Endothelial cell of umbilical vein (primary cell): ENCODE results near the gene FPGS. TPM values are rescaled to one million over a fixed set of nuclear protein-coding genes. Genes with fewer than 3 reads are reported as not detected.

Experiments
- BruUV-seq: library from RNA; stranded (reverse); fragments of 400-500 nt; replicated peaks from 2 replicates; lab custom pipeline; 2021; lab: Mats Ljungman, UMichigan
- CTCF ChIA-PET: fragments of 300-600, 350-600 bp; sonication (Branson Sonifier 250); formaldehyde crosslinking; loops from one replicate; lab custom pipeline; 2021; ENCODE audit warnings: antibody characterized with exemption, inconsistent platforms; lab: Charles Lee
- POLR2A ChIA-PET: fragments of 300-600, 350-600 bp; sonication (Branson Sonifier 250); formaldehyde crosslinking; loops from one replicate; lab custom pipeline; 2021; ENCODE audit warnings: antibody characterized with exemption, inconsistent platforms; lab: Charles Lee
- DNase-seq: peaks from one replicate; pipeline ENCODE4 v3.0.0-alpha.2; 2011; ENCODE audit warnings: low read depth, low spot score
- FAIRE-seq: peaks from 2 replicates; lab custom pipeline; 2011; peaks lifted over from hg19 to GRCh38; lab: Jason Lieb, UNC
- H2AFZ ChIP-seq: 2 replicates; pipeline ENCODE4 v1.6.0; 2012; ENCODE audit warnings: low read depth, low read length, control low read depth, inconsistent platforms
- H3K27ac ChIP-seq: 2 replicates; pipeline ENCODE4 v1.5.1; 2011; ENCODE audit warnings: low read depth, mild to moderate bottlenecking, control low read depth, low read length, moderate library complexity; ENCODE audit not compliant: insufficient read depth
- H3K27me3 ChIP-seq, 2 experiments: 2 replicates each; pipeline versions ENCODE4 v1.6.0 to v1.6.1; 2011; ENCODE audit warnings: low read length in 2 of 2, mixed read lengths in 1 of 2; ENCODE audit not compliant: control insufficient read depth in 2 of 2, insufficient read depth in 2 of 2
- H3K36me3 ChIP-seq, 2 experiments: 2 replicates in 1 of 2; 3 replicates in 1 of 2; pipeline ENCODE4 v1.5.1; 2011; ENCODE audit warnings: low read length in 2 of 2, mild to moderate bottlenecking in 1 of 2, moderate library complexity in 1 of 2; ENCODE audit not compliant: control insufficient read depth in 2 of 2, insufficient read depth in 2 of 2; ENCODE audit errors: extremely low read depth in 1 of 2
- H3K4me1 ChIP-seq: 3 replicates; pipeline ENCODE4 v1.5.1; 2011; ENCODE audit warnings: mild to moderate bottlenecking, low read length; ENCODE audit not compliant: control insufficient read depth, insufficient read depth; ENCODE audit errors: extremely low read depth
- H3K4me2 ChIP-seq: 2 replicates; pipeline ENCODE4 v1.6.1; 2011; ENCODE audit warnings: low read length, control low read depth, mixed read lengths; ENCODE audit not compliant: insufficient read depth
- H3K4me3 ChIP-seq, 3 experiments: fragments of 200-600 bp in 1 of 3; sonication (generic), shearing (Covaris generic) in 1 of 3; replicated peaks in 1 of 3; 2 replicates each; pipeline ENCODE4 v1.5.1; 2011 to 2016; ENCODE audit warnings: control low read depth in 3 of 3, low read length in 3 of 3, mild to moderate bottlenecking in 2 of 3, inconsistent platforms in 1 of 3, low read depth in 1 of 3, moderate library complexity in 1 of 3; ENCODE audit not compliant: insufficient read depth in 1 of 3
- H3K79me2 ChIP-seq: 2 replicates; pipeline ENCODE4 v1.6.0; 2012; ENCODE audit warnings: low read length, inconsistent platforms; ENCODE audit not compliant: control insufficient read depth, insufficient read depth
- H3K9ac ChIP-seq: replicated peaks from 2 replicates; pipeline ENCODE3; 2011; ENCODE audit warnings: low read length, control low read depth; ENCODE audit not compliant: insufficient read depth; ENCODE audit errors: extremely low read depth
- H3K9me1 ChIP-seq: replicated peaks from 3 replicates; pipeline ENCODE4 v1.6.0; 2011; ENCODE audit warnings: mild to moderate bottlenecking, low read length; ENCODE audit not compliant: control insufficient read depth, insufficient read depth; ENCODE audit errors: extremely low read depth
- H3K9me3 ChIP-seq: replicated peaks from 2 replicates; pipeline ENCODE4 v1.5.1; 2012; ENCODE audit warnings: low read length, inconsistent platforms; ENCODE audit not compliant: control insufficient read depth, insufficient read depth
- H4K20me1 ChIP-seq: replicated peaks from 2 replicates; pipeline ENCODE3; 2011; ENCODE audit warnings: mild to moderate bottlenecking, low read length; ENCODE audit not compliant: control insufficient read depth, insufficient read depth; ENCODE audit errors: extremely low read depth
- CTCF ChIP-seq, 2 donors: IDR thresholded peaks; 1 replicate in 1 of 2; 2 replicates in 1 of 2; pipeline ENCODE4 v1.5.1; 2011; ENCODE audit warnings: low read length in 2 of 2, mild to moderate bottlenecking in 2 of 2, moderate library complexity in 2 of 2, control low read depth in 1 of 2, inconsistent platforms in 1 of 2, low read depth in 1 of 2; ENCODE audit not compliant: insufficient read depth in 1 of 2; ENCODE audit errors: extremely low read depth in 1 of 2
- EZH2 ChIP-seq: IDR thresholded peaks from 2 replicates; pipeline ENCODE4 v1.6.1; 2012; ENCODE audit warnings: borderline replicate concordance, low read depth, mild to moderate bottlenecking, moderate library complexity, low read length, inconsistent platforms; ENCODE audit not compliant: severe bottlenecking
- FOS ChIP-seq: IDR thresholded peaks from 2 replicates; pipeline ENCODE4 v1.6.1; 2011; ENCODE audit warnings: mild to moderate bottlenecking, low read length, moderate library complexity, borderline replicate concordance; ENCODE audit not compliant: insufficient read depth
- GATA2 ChIP-seq: IDR thresholded peaks from 2 replicates; pipeline ENCODE4 v1.7.0; 2011; ENCODE audit warnings: low read depth, mild to moderate bottlenecking, moderate library complexity, mixed read lengths, low read length; ENCODE audit not compliant: insufficient read length, insufficient read depth
- JUN ChIP-seq: IDR thresholded peaks from 2 replicates; pipeline ENCODE4 v1.6.1; 2011; ENCODE audit warnings: borderline replicate concordance, low read depth; ENCODE audit not compliant: insufficient read length, insufficient read depth
- MAX ChIP-seq: IDR thresholded peaks from 2 replicates; pipeline ENCODE4 v1.6.1; 2011; ENCODE audit not compliant: insufficient read depth, insufficient read length
- MYC ChIP-seq: IDR thresholded peaks from one replicate; pipeline ENCODE4 v1.6.1; 2011; ENCODE audit warnings: mild to moderate bottlenecking, low read depth, low read length
- POLR2A ChIP-seq: IDR thresholded peaks from 2 replicates; pipeline ENCODE4 v1.6.1; 2012; ENCODE audit warnings: low read depth, mild to moderate bottlenecking, control low read depth, low read length
- POLR2AphosphoS5 ChIP-seq: IDR thresholded peaks from 2 replicates; pipeline ENCODE4 v1.6.1; 2012; ENCODE audit warnings: low read depth, mild to moderate bottlenecking, control low read depth, low read length, moderate library complexity; ENCODE audit not compliant: insufficient read depth
- dilution Hi-C: fragments of 300-500 bp; cut with MboI; formaldehyde crosslinking; loops from one replicate; pipeline ENCODE4 v1.15.0; 2019; ENCODE audit warnings: low sequenced_read_pairs; ENCODE audit not compliant: extremely low pct_ligation_motif_present
- intact Hi-C: fragments of 100-400 bp; cut with micrococcal nuclease; formaldehyde crosslinking; loops from one replicate; pipeline ENCODE4 v1.10.0; 2022
- polyA plus RNA-seq, 4 experiments: library from polyadenylated mRNA; depleted of rRNA in 3 of 4; stranded (reverse) in 3 of 4; unstranded in 1 of 4; fragments of >200 nt; gene quantifications; 2 replicates each; pipeline versions ENCODE4 v1.2.1 to v1.2.3, GENCODE V29; 2011 to 2012; ENCODE audit warnings: missing spikeins in 1 of 4
- total RNA-seq: library from RNA; stranded (reverse); gene quantifications from 2 replicates; pipeline ENCODE4 v1.2.3, GENCODE V29; 2021

FPGS gene
- total and polyA plus RNA-seq, 2 donors (not counting 3 experiments of a cell fraction or from before 2014, with no cell fraction given): 77.7 to 90.2 TPM

GRCh38 chr9:127777368-127777980 lies 25.2 kb upstream of the FPGS start:
- Histone ChIP-seq H3K4me1 (peaks cover 11% of the 10 kb centered on the region), H3K9ac (no peak overlapping the region), H3K9me3 (no peaks in the 10 kb centered on the region), H3K36me3 (no peaks in the 10 kb centered on the region), H3K9me1 (no peaks in the 10 kb centered on the region), H3K79me2 (no peaks in the 10 kb centered on the region), H3K4me3 (no peak overlapping the region), H3K27ac (no peak overlapping the region), H3K27me3 (no peaks in the 10 kb centered on the region), H2AFZ (no peak overlapping the region), H4K20me1 (no peaks in the 10 kb centered on the region), H3K4me2 (no peak overlapping the region)
- FAIRE-seq (no peak), DNase-seq (no peak)
- POLR2A ChIA-PET: no interaction called here
- dilution Hi-C loops (no loop called here), intact Hi-C loops (no loop called here)
- TF ChIP-seq POLR2A (no peak), FOS (no peak), JUN (no peak), CTCF (IDR thresholded peaks at IDR 0.05; ENCODE audit: extremely low read depth in 1 of 2, insufficient read depth in 1 of 2, low read depth in 1 of 2, low read length in 2 of 2) (no peak), POLR2AphosphoS5 (no peak), GATA2 (no peak), MAX (no peak), EZH2 (no peak), MYC (no peak)
- BruUV-seq: no TSS peak
- CTCF ChIA-PET: interaction anchor here (8.8 kb wide), 1 partner anchor 11 kb away, joined by 167 read pairs; no protein-coding TSS in a partner anchor
